Activated T-helper 1 cell treated with anti-CD3 and anti-CD28 coated beads, Interleukin-12 subunit alpha, Interleukin-12 subunit beta, Interleukin-2, Interleukin-4 antibody, amounts not matched to agents 30 ng/mL and 10 ng/mL and 1 ng/mL, durations not matched to agents 14 hours and 24 hours and 36 hours (primary cell): Measurements from ENCODE around the gene HM13. TPM values are rescaled to one million over a fixed set of nuclear protein-coding genes. Genes with fewer than 3 reads are reported as not detected.
"Not testable (repeated sequence)": the region's sequence is repeated elsewhere in the genome, so short reads cannot be mapped to it uniquely, and the experiment has no call there.

ENCODE experiments used
- DNase-seq: peaks from one replicate; pipeline ENCODE4 v3.0.0; 2021; ENCODE audit warnings: low spot score
- H3K27ac Mint-ChIP-seq: one replicate; pipeline ENCODE4 v1.8.0; 2021; ENCODE audit warnings: mild to moderate bottlenecking, mixed read lengths
- H3K27me3 Mint-ChIP-seq: one replicate; pipeline ENCODE4 v1.8.0; 2022; ENCODE audit warnings: mild to moderate bottlenecking, moderate library complexity, mixed read lengths; ENCODE audit not compliant: insufficient read depth
- H3K36me3 Mint-ChIP-seq: one replicate; pipeline ENCODE4 v1.8.0; 2021; ENCODE audit warnings: low read depth, mixed read lengths
- H3K4me1 Mint-ChIP-seq: one replicate; pipeline ENCODE4 v1.8.0; 2021; ENCODE audit warnings: low read depth, mixed read lengths
- H3K4me3 Mint-ChIP-seq: one replicate; pipeline ENCODE4 v1.8.0; 2021; ENCODE audit warnings: mild to moderate bottlenecking, moderate library complexity, mixed read lengths
- H3K9me3 Mint-ChIP-seq: one replicate; pipeline ENCODE4 v1.8.0; 2021; ENCODE audit warnings: mixed read lengths
- intact Hi-C: fragments of 100-400 bp; cut with micrococcal nuclease; formaldehyde crosslinking; loops from one replicate; pipeline ENCODE4 v1.15.1; 2024
- total RNA-seq: library from RNA; stranded (reverse); gene quantifications from 2 replicates; pipeline ENCODE4 v1.2.3, GENCODE V29; 2022

Gene HM13
- total RNA-seq, 1 donor from 2014 or later, result 228 TPM

GRCh38 chr20:31515072-31515774, 981 bp downstream of the HM13 start:
- H3K27ac Mint-ChIP-seq, result no peak overlapping the region
- H3K4me1 Mint-ChIP-seq, result peaks cover 9% of the 10 kb centered on the region
- H3K4me3 Mint-ChIP-seq, result no peak overlapping the region
- H3K36me3 Mint-ChIP-seq, result peaks cover 5% of the 10 kb centered on the region
- intact Hi-C loops, result loop anchor here (2.0 kb wide), 3 partner anchors 32 to 90 kb away; partner anchors contain the start of gene ID1
- H3K9me3 Mint-ChIP-seq, result no peaks in the 10 kb centered on the region
- H3K27me3 Mint-ChIP-seq, result peaks cover 2% of the 10 kb centered on the region
- DNase-seq, result no peak

- Mint-ChIP-seq H3K36me3 (peaks cover 5% of the 10 kb centered on the region), H3K27me3 (peaks cover 2% of the 10 kb centered on the region), H3K4me3 (no peak overlapping the region), H3K9me3 (no peaks in the 10 kb centered on the region), H3K27ac (no peak overlapping the region), H3K4me1 (peaks cover 9% of the 10 kb centered on the region)
- intact Hi-C loops, result loop anchor here (2.0 kb wide), 3 partner anchors 31 to 89 kb away; partner anchors contain the start of gene ID1
- peak; percentile 12 for DNase-seq
These were observed 1.5 kb downstream of the HM13 start for GRCh38 chr20:31515775-31516107.

- H3K27me3 Mint-ChIP-seq, result peaks cover 2% of the 10 kb centered on the region
- intact Hi-C loops, result no loop called here
- peaks cover 5% of the 10 kb centered on the region for H3K36me3 Mint-ChIP-seq
- DNase-seq, result no peak
- H3K27ac Mint-ChIP-seq, result no peak overlapping the region
- no peaks in the 10 kb centered on the region for H3K9me3 Mint-ChIP-seq
- H3K4me3 Mint-ChIP-seq, result no peak overlapping the region
- peaks cover 13% of the 10 kb centered on the region for H3K4me1 Mint-ChIP-seq
These were observed 1.9 kb downstream of the HM13 start for GRCh38 chr20:31516166-31516565.

GRCh38 chr20:31516651-31517050, 2.4 kb downstream of the HM13 start:
- Mint-ChIP-seq H3K27me3 (no peaks in the 10 kb centered on the region), H3K4me3 (no peak overlapping the region), H3K36me3 (peaks cover 5% of the 10 kb centered on the region), H3K4me1 (peaks cover 16% of the 10 kb centered on the region), H3K27ac (no peak overlapping the region), H3K9me3 (no peaks in the 10 kb centered on the region)
- intact Hi-C loops, result no loop called here
- peak; percentile 16 for DNase-seq

DNA sequence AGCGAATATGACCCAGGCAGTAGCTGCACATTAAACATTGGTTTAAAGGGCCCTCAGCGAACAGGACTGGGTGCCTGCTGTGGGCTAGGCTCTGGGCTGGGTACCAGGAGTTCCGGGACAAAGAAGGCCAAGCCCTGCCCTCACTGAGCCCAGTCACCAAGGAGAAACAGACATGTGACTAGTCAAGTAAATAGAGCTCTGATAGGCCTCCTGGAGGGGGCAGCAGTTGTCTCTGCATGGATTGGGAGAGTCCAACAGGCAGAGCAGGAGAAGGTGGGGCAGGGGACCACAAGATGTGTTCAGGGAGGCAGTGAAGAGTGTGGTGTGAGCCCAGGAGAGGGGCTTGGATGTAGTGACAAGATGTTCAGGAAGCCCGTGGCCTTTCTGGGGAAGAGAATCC, 3.1 kb downstream of the HM13 start:
- no peaks in the 10 kb centered on the region for H3K9me3 Mint-ChIP-seq
- H3K4me3 Mint-ChIP-seq, result no peak overlapping the region
- no peaks in the 10 kb centered on the region for H3K27me3 Mint-ChIP-seq
- H3K36me3 Mint-ChIP-seq, result peaks cover 5% of the 10 kb centered on the region
- no peak overlapping the region for H3K27ac Mint-ChIP-seq
- DNase-seq, result no peak
- intact Hi-C loops, result no loop called here
- peaks cover 20% of the 10 kb centered on the region for H3K4me1 Mint-ChIP-seq

DNA sequence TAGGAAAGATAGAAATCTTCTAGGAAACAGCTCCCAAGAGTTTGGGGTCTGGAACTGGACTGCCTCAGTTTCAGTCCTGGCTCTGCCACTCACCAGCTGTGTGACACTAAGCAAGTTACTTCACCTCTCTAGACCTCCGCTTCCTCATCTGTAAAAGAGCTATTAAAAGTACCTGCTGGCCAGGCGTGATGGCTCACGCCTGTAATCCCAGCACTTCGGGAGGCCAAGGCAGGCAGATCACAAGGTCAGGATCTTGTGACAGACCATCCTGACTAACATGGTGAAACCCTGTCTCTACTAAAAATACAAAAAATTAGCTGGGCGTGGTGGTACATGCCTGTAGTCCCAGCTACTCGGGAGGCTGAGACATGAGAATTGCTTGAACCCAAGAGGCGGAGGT, 7.0 kb downstream of the HM13 start:
- DNase-seq, H3K4me3 Mint-ChIP-seq, intact Hi-C loops, H3K9me3 Mint-ChIP-seq, H3K27ac Mint-ChIP-seq, H3K27me3 Mint-ChIP-seq, H3K36me3 Mint-ChIP-seq: not testable (repeated sequence)
- H3K4me1 Mint-ChIP-seq, result peaks cover 40% of the 10 kb centered on the region

DNA sequence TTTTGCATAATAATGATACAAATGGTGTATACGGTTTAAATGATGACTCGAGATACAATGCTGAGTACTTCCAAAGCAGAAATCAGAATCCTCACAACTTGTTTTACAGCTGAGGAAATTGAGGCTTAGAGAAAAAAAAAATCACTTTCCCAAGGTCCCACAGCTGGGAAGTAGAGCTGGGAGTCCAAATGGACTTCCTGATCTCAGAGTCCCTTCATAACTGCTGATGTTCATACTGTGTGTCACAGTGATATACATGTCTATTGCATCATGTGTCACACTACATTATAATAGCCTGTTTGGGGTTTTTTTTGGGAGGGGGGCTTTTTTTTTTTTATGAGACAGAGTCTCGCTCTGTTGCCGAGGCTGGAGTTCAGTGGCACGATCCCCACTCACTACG, 8.5 kb downstream of the HM13 start:
- no peak overlapping the region for H3K4me3 Mint-ChIP-seq
- no peak overlapping the region for H3K27ac Mint-ChIP-seq
- H3K27me3 Mint-ChIP-seq, result no peaks in the 10 kb centered on the region
- DNase-seq, result no peak
- peaks cover 21% of the 10 kb centered on the region for H3K36me3 Mint-ChIP-seq
- peaks cover 40% of the 10 kb centered on the region for H3K4me1 Mint-ChIP-seq
- H3K9me3 Mint-ChIP-seq, result no peaks in the 10 kb centered on the region
- intact Hi-C loops, result no loop called here

GRCh38 chr20:31523361-31524283, 9.4 kb downstream of the HM13 start:
- H3K27me3 Mint-ChIP-seq, result no peaks in the 10 kb centered on the region
- H3K4me3 Mint-ChIP-seq, result no peak overlapping the region
- no peak for DNase-seq
- intact Hi-C loops, result no loop called here
- no peaks in the 10 kb centered on the region for H3K9me3 Mint-ChIP-seq
- peaks cover 21% of the 10 kb centered on the region for H3K36me3 Mint-ChIP-seq
- peaks cover 40% of the 10 kb centered on the region for H3K4me1 Mint-ChIP-seq
- H3K27ac Mint-ChIP-seq, result no peak overlapping the region

DNA sequence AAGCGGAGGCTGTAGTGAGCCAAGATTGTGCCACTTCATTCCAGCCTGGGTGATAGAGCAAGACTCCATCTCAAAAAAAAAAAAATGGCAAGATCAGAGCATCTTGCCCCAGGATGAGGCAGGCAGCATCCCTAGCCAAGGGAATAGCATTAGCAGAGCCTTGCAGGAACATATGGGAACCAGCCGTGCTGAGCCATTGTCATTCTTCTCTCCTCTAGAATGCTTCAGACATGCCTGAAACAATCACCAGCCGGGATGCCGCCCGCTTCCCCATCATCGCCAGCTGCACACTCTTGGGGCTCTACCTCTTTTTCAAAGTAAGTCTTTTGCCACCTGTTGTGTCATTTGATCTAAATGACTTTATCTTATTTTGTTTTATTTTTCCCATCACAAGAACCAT, 13.0 kb downstream of the HM13 start:
- Mint-ChIP-seq H3K27ac (peak overlapping the region; percentile 58), H3K27me3 (no peaks in the 10 kb centered on the region), H3K4me3 (no peak overlapping the region), H3K9me3 (no peaks in the 10 kb centered on the region), H3K4me1 (peaks cover 20% of the 10 kb centered on the region), H3K36me3 (peaks cover 29% of the 10 kb centered on the region)
- intact Hi-C loops, result no loop called here
- DNase-seq, result no peak

- no peak for DNase-seq
- Mint-ChIP-seq H3K4me1 (peaks cover 26% of the 10 kb centered on the region), H3K27me3 (no peaks in the 10 kb centered on the region), H3K27ac (no peak overlapping the region), H3K4me3 (no peak overlapping the region), H3K9me3 (no peaks in the 10 kb centered on the region), H3K36me3 (peaks cover 51% of the 10 kb centered on the region)
- intact Hi-C loops, result no loop called here
These were observed 21.1 kb downstream of the HM13 start for GRCh38 chr20:31535298-31535697.

DNA sequence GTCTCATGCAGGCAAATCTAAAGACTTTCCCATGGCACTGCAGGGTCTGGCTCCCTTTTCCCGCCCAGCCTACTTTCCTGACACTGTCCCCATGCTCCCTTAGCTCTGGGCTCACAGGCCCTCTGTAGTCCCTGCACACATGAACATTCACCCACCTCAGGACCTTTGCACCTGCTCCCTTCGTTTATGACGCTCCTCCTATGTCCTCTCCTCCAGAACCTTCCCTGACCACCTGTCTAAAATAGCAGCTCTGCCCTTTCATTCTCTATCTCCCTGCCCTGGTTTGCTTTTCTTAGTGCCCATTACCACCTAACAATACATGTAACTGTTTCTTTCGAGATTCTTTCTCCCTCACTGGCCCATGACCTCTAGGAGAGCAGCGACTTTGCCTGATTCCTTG, 22.3 kb downstream of the HM13 start:
- no peaks in the 10 kb centered on the region for H3K27me3 Mint-ChIP-seq
- peak overlapping the region; percentile 6 for H3K27ac Mint-ChIP-seq
- H3K4me1 Mint-ChIP-seq, result peaks cover 27% of the 10 kb centered on the region
- no peaks in the 10 kb centered on the region for H3K9me3 Mint-ChIP-seq
- H3K4me3 Mint-ChIP-seq, result no peak overlapping the region
- DNase-seq, result no peak
- H3K36me3 Mint-ChIP-seq, result peaks cover 47% of the 10 kb centered on the region
- intact Hi-C loops, result no loop called here

DNA sequence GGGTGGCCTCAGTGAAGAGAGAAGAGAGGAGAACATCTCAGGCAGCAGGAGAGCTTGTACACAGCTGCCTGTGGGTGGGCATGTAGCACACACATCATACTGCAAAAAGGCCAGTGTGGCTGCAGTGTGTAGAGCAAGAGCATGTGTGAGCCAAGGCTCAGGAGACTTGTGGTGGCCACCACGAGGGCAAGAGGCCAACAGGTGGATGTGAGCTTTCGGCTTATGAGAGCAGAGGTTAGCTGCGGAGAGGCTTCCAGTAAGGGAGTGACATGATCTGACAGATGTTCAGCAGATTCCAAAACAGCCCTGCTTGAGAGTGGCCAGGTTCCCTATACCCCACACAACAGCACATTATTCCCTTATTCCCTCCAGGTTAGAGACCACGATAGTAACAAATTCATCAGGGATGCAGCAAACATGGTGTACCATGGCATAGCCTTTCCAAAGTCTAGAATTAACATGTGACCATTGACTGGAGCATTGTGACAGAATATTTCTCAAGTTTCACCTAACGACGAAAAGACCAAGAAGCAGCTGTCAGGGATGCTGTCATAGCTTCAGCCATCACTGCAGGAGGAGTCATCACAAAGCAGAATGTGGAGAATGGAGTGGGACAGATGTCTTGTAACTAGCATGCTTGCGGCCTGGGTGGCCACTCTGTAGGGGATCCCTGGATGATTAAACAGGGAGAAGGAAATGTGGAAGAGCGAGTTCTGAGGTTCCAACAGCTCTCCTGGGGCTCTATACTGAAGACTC, 23.1 kb downstream of the HM13 start:
- Mint-ChIP-seq H3K4me1 (peaks cover 33% of the 10 kb centered on the region), H3K27ac (peak overlapping the region; percentile 65), H3K4me3 (no peak overlapping the region), H3K36me3 (peaks cover 46% of the 10 kb centered on the region), H3K9me3 (no peaks in the 10 kb centered on the region), H3K27me3 (no peaks in the 10 kb centered on the region)
- intact Hi-C loops, result no loop called here
- no peak for DNase-seq

DNA sequence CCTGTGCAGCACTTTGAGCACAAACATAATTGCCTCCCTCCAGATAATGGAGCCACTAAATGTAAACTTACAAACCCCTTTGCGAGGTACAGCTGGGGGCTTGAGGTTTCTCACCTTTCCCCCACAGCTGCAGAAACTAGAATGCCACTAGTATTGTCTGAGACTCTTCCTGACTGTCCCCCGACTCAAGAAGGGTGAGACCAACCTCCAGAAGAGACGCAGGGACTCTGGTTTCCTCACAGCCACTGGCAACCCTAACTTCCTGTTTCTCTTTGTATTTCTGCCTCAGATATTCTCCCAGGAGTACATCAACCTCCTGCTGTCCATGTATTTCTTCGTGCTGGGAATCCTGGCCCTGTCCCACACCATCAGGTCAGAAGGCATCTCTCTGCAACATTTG, 23.6 kb downstream of the HM13 start:
- peaks cover 43% of the 10 kb centered on the region for H3K36me3 Mint-ChIP-seq
- intact Hi-C loops, result no loop called here
- H3K9me3 Mint-ChIP-seq, result no peaks in the 10 kb centered on the region
- peak overlapping the region; percentile 65 for H3K27ac Mint-ChIP-seq
- H3K27me3 Mint-ChIP-seq, result no peaks in the 10 kb centered on the region
- no peak for DNase-seq
- H3K4me1 Mint-ChIP-seq, result peaks cover 34% of the 10 kb centered on the region
- no peak overlapping the region for H3K4me3 Mint-ChIP-seq
